Activated CD8-positive, alpha-beta memory T cell treated with anti-CD3 and anti-CD28 coated beads, Interleukin-2, amount 50 U/mL, for 1 hour (primary cell): ENCODE results near the gene CD163.
"Not testable (repeated sequence)": the region's sequence is repeated elsewhere in the genome, so short reads cannot be mapped to it uniquely, and the experiment has no call there.

Experiments used
- DNase-seq: peaks from one replicate; pipeline ENCODE4 v3.0.0-alpha.2; 2020; ENCODE audit errors: extremely low read depth

Gene CD163

GRCh38 chr12:7503686-7504415 is at the start of gene CD163:
CD163 (minus strand) TSS chr12:7503777; CDS start chr12:7503690, 87 bp downstream.
- no peak for DNase-seq

- no peak for DNase-seq
These were observed 39.2 kb upstream of the CD163 start for GRCh38 chr12:7542813-7543212.

GRCh38 chr12:7542046-7542445 is 38.5 kb upstream of the CD163 start:
- no peak for DNase-seq

- DNase-seq: no peak
These were observed 10.8 kb upstream of the CD163 start for GRCh38 chr12:7514416-7514815.

GRCh38 chr12:7512553-7512952 is 9.0 kb upstream of the CD163 start:
- no peak for DNase-seq

GRCh38 chr12:7509793-7510470 is 6.4 kb upstream of the CD163 start:
- DNase-seq: not testable (repeated sequence)

- DNase-seq: no peak
These were observed 965 bp downstream of the CD163 start for GRCh38 chr12:7502612-7503011.

- no peak for DNase-seq
These were observed 2.5 kb downstream of the CD163 start for GRCh38 chr12:7501031-7501588.

GRCh38 chr12:7499636-7500035 is 3.9 kb downstream of the CD163 start:
- DNase-seq: no peak

GRCh38 chr12:7498809-7499208 is 4.8 kb downstream of the CD163 start:
- no peak for DNase-seq

GRCh38 chr12:7497661-7498060 is 5.9 kb downstream of the CD163 start:
- DNase-seq: no peak

GRCh38 chr12:7496451-7496850 is 7.1 kb downstream of the CD163 start:
- DNase-seq: no peak

GRCh38 chr12:7495136-7495535 is 8.4 kb downstream of the CD163 start:
- no peak for DNase-seq

GRCh38 chr12:7493006-7493405 is 10.6 kb downstream of the CD163 start:
- DNase-seq: no peak

GRCh38 chr12:7486512-7486911 is 17.1 kb downstream of the CD163 start:
- no peak for DNase-seq

GRCh38 chr12:7485095-7485494 is 18.5 kb downstream of the CD163 start:
- no peak for DNase-seq

- no peak for DNase-seq
These were observed 20.2 kb downstream of the CD163 start for GRCh38 chr12:7483343-7483742.

GRCh38 chr12:7479771-7480170 is 23.8 kb downstream of the CD163 start:
- DNase-seq: no peak

- DNase-seq: no peak
These were observed 31.5 kb downstream of the CD163 start for GRCh38 chr12:7472060-7472459.

GRCh38 chr12:7460375-7461259 is 43.0 kb downstream of the CD163 start:
- DNase-seq: no peak

GRCh38 chr12:7459973-7460372 is 43.6 kb downstream of the CD163 start:
- DNase-seq: no peak

GRCh38 chr12:7451756-7452155 is 51.8 kb downstream of the CD163 start:
- DNase-seq: no peak
